GM10248 (cell line): Measurements from ENCODE around the gene ANKRD34A.

ENCODE experiments used
- CTCF ChIA-PET: fragments of 300-600 bp; sonication (Branson Sonifier 250); formaldehyde crosslinking; extraction: SDS; loops from one replicate; lab custom pipeline; 2021; ENCODE audit warnings: antibody characterized with exemption; lab: Yijun Ruan, JAX
- POLR2A ChIA-PET: fragments of 350-650 bp; sonication (Branson Sonifier 250); formaldehyde crosslinking; extraction: SDS; loops from one replicate; lab custom pipeline; 2020; ENCODE audit warnings: antibody characterized with exemption; lab: Yijun Ruan, JAX
- DNase-seq: peaks from one replicate; pipeline ENCODE4 v3.0.0; 2012; ENCODE audit errors: extremely low spot score
- TF ChIP-seq, protein P1 (sequence below): IDR thresholded peaks from 2 replicates; pipeline ENCODE4 v1.5.1; 2012; ENCODE audit warnings: mild to moderate bottlenecking, low read depth; ENCODE audit errors: extremely low read depth, missing control alignments, control extremely low read depth

Gene ANKRD34A

DNA sequence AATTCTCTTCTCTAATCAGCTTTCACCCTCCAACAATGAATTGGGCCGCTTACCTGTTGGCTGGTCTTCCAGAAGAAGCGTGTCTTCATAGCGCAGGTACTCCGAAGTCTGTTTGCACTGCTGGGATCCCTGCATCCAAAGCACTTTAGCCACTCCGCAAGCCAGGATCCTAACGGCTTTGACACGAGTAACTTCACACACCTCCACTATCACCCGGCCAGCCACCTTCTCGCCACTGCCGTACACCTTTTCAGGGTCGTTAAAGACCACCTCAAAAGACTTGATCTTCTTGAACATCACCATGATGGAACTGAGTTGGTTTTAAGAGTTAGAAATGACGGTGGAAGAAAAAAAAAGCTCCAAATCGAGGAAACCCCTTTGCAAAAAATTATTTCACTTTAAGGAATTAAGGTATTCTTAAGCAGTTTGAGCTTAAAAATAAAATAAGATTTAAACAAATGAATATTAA is 31.6 kb upstream of the ANKRD34A start:
- no peak for DNase-seq
- ChIA-PET CTCF (interaction anchor here (0.7 to 14.3 kb wide), 3 partner anchors 10 to 70 kb away, joined by 3 to 176 read pairs (median 15); no protein-coding TSS in a partner anchor), POLR2A (interaction anchor here (0.9 to 1.6 kb wide), 2 partner anchors 14 to 16 kb away, joined by 3 to 4 read pairs; no protein-coding TSS in a partner anchor)
- TF ChIP-seq, protein P1, sequence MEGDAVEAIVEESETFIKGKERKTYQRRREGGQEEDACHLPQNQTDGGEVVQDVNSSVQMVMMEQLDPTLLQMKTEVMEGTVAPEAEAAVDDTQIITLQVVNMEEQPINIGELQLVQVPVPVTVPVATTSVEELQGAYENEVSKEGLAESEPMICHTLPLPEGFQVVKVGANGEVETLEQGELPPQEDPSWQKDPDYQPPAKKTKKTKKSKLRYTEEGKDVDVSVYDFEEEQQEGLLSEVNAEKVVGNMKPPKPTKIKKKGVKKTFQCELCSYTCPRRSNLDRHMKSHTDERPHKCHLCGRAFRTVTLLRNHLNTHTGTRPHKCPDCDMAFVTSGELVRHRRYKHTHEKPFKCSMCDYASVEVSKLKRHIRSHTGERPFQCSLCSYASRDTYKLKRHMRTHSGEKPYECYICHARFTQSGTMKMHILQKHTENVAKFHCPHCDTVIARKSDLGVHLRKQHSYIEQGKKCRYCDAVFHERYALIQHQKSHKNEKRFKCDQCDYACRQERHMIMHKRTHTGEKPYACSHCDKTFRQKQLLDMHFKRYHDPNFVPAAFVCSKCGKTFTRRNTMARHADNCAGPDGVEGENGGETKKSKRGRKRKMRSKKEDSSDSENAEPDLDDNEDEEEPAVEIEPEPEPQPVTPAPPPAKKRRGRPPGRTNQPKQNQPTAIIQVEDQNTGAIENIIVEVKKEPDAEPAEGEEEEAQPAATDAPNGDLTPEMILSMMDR = no peak

DNA sequence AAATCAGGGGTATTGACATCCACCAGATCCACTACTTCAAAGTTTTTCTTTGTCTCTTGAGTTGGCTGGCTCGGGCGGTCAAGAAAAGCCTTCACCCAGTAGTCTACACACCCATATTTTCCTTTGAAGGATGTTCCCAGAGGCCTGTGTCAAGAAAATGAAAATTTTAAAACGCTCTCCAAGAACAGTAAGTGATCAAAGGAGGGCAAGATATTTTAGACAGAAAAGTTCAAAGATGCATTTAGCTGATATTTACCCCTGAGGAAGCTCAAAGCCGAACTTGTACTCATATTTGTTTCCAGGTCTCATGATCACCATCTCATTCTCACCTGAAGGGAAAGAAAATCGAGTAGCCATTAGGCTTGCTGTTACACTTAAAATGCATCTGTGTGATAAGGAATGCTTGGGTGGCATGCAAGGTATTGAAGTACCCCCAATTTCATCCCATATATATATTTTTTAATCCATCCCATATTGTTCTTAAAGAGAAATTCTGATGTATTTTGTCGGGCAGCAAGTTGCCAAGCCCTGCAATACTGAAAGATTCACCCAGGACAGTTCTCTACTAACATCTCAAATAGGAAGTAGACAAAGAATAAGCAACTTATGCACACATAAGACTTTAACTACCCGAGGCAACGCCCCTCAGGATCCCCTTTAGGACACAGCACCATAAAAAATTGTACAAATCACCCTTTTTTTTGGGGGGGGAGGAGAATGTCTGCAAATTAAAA is 30.9 kb upstream of the ANKRD34A start:
- TF ChIP-seq, protein P1 = no peak
- ChIA-PET POLR2A (no interaction called here), CTCF (interaction anchor here (0.7 to 14.3 kb wide), 2 partner anchors 12 to 15 kb away, joined by 3 to 176 read pairs; no protein-coding TSS in a partner anchor)
- no peak for DNase-seq

DNA sequence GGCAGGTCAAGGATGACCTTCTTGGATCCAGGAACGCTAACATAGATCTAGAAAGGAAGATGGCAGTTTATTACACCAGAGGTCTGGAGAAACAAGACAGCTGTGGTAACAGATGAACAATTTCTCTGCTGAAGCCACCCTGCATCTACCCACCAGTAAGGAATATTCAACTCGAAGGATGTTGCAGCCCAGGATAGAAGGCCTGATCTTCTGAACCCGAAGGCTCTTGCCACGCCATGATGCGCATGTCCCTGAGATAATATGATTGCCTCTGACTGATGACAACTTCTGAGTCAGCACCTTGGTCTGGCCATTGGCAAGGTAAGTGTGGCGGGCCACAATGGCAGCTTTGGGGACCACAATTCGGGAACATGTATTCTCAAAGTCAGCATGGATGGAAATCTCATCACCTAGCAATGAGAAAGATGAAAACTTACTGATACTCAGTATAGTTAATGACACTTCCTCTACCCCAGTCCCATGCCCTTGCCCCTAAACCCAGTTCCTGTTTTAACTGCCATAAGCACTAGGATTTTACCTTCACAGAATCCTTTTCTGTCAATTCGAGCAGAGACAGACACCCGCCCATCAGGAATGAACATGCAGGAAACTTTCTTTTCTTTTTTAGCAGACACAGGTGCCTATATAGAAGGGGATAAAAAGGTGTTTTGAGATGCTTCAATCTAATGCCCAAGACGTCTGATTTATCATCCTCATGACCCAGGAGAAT is 30.2 kb upstream of the ANKRD34A start:
- no peak for DNase-seq
- TF ChIP-seq, protein P1 = no peak
- CTCF ChIA-PET = interaction anchor here (0.7 to 14.3 kb wide), 5 partner anchors 12 to 103 kb away, joined by 3 to 176 read pairs (median 3); no protein-coding TSS in a partner anchor
- POLR2A ChIA-PET = no interaction called here

DNA sequence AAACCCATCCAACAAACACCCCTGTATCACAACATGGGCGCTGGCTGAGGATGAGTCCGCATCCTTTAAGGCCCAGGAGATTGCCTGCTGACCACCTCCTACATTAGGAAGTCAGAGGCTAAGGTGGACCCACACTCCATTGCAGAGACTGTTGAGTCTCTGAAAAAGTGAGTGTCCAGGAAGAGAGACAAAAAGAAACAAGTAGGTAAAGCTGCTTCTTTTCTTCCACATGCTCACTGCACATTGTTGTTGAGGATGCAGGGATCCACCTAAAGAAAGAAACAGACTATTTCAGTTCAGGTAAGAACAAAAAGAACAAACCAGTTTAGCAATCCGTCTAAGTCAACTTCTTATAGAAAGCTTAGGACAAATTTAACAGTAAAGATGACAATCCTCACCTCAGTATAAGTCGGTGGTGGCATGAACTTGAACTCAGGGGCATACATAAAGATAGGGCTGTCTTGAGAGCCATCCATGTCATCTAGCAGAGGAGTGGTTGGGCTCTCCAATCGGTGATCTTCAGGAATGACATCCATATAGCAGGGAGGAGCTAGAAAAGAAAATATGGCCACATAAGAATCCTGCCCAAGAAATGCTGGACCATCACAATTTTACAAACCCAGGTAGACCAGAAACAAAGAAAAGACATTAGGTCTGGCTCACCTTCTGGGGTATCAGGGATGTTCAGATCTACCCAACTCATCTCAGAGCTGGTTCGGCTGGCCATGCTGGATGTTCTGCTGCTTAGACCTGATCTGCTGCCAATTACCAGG is 29.4 kb upstream of the ANKRD34A start:
- ChIA-PET CTCF (interaction anchor here (1.4 to 14.3 kb wide), 4 partner anchors 13 to 102 kb away, joined by 3 to 176 read pairs (median 7); no protein-coding TSS in a partner anchor), POLR2A (interaction anchor here (0.7 kb wide), 1 partner anchor 36 kb away, joined by 3 read pairs; no protein-coding TSS in a partner anchor)
- no peak for DNase-seq
- TF ChIP-seq, protein P1 = no peak

DNA sequence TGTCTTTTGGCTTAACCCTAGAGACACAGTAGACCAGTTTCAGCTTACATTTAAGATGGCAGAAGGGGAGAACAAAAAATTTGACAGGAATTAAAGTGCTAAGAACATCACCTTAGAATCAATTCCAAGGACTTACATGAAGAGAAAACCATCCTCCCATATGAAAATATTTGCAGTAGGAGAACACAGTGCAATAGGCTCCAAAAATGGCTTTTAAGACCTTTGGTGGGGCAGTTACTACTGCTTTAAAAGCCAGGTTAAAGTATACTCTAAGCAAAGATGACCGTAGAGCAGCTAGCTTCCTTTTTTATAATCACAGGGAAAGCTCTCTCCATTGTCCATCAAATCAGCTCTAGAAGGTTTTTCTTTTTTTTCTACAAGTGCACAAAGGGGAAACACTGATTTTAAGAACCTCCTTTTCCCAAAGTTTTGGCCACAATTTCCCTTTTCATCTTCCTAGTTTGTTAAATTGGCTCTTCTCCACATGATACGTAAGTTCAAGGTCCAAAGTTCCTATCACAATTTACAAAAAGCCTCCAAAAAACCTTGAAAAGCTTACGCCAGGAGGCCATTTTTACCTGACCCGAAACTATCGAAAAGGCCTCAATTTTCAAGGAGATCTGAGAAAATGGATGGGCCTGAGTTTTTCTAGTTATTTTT is 28.7 kb upstream of the ANKRD34A start:
- POLR2A ChIA-PET = interaction anchor here (0.6 to 2.1 kb wide), 4 partner anchors 11 to 64 kb away, joined by 3 to 7 read pairs (median 5); no protein-coding TSS in a partner anchor
- DNase-seq = no peak
- TF ChIP-seq, protein P1 = no peak
- CTCF ChIA-PET = interaction anchor here (1.3 to 14.3 kb wide), 5 partner anchors 9 to 101 kb away, joined by 3 to 176 read pairs (median 3); no protein-coding TSS in a partner anchor
